GM12878 (cell line): ENCODE results near the gene VSTM2L. TPM values are rescaled to one million over a fixed set of nuclear protein-coding genes. Genes with fewer than 3 reads are reported as not detected.

Experiments
- ATAC-seq: fragments of 200-7000 bp; cut with Tn5 transposase; 3 replicates; pipeline ENCODE4 v1.9.1; 2020; ENCODE audit warnings: mild to moderate bottlenecking, moderate library complexity
- BruUV-seq: library from RNA; stranded (reverse); fragments of 400-500 nt; replicated peaks from 2 replicates; lab custom pipeline; 2021; lab: Mats Ljungman, UMichigan
- CTCF ChIA-PET: fragments of 300-600 bp; sonication (Branson Sonifier 250); formaldehyde crosslinking; extraction: SDS; loops from one replicate; lab custom pipeline; 2021; ENCODE audit warnings: inconsistent platforms; lab: Yijun Ruan, JAX
- POLR2A ChIA-PET: fragments of 350-600 bp; formaldehyde crosslinking; extraction: SDS; loops from one replicate; lab custom pipeline; 2021; ENCODE audit warnings: inconsistent platforms; lab: Charles Lee
- RAD21 ChIA-PET: fragments of 300-600 bp; sonication (Branson Sonifier 250); formaldehyde crosslinking; loops from one replicate; lab custom pipeline; 2023; ENCODE audit warnings: antibody characterized with exemption; ENCODE audit not compliant: unreplicated experiment; lab: Charles Lee
- SMC1A ChIA-PET: fragments of 300-600 bp; sonication (Branson Sonifier 250); formaldehyde crosslinking; loops from one replicate; lab custom pipeline; 2023; ENCODE audit not compliant: unreplicated experiment, uncharacterized antibody; lab: Charles Lee
- DNase-seq: peaks from one replicate; pipeline ENCODE4 v3.0.0-alpha.2; 2011; ENCODE audit warnings: low read depth, low spot score
- FAIRE-seq: peaks from 3 replicates; lab custom pipeline; 2011; peaks lifted over from hg19 to GRCh38; lab: Jason Lieb, UNC
- H2AFZ ChIP-seq: 2 replicates; pipeline ENCODE4 v1.6.0; 2011; ENCODE audit warnings: low read depth, low read length, control low read depth; ENCODE audit not compliant: control insufficient read depth
- H3K27ac ChIP-seq: 2 replicates; pipeline ENCODE4 v1.5.1; 2011; ENCODE audit warnings: control low read depth; ENCODE audit not compliant: control insufficient read depth, insufficient read depth
- H3K27me3 ChIP-seq, 2 experiments: replicated peaks in 1 of 2; 2 replicates each; pipeline versions ENCODE4 v1.6.0 to v1.6.1; 2011; ENCODE audit warnings: low read length in 1 of 2; ENCODE audit not compliant: control insufficient read depth in 2 of 2, insufficient read depth in 2 of 2
- H3K36me3 ChIP-seq, 2 experiments: 2 replicates each; pipeline ENCODE4 v1.5.1; 2011; ENCODE audit warnings: low read length in 1 of 2; ENCODE audit not compliant: control insufficient read depth in 2 of 2, insufficient read depth in 2 of 2
- H3K4me1 ChIP-seq: 2 replicates; pipeline ENCODE4 v1.6.1; 2011; ENCODE audit warnings: mild to moderate bottlenecking, low read length, moderate library complexity, mixed read lengths; ENCODE audit not compliant: control insufficient read depth, insufficient read depth
- H3K4me2 ChIP-seq: 2 replicates; pipeline ENCODE4 v1.6.0; 2011; ENCODE audit warnings: control low read depth; ENCODE audit not compliant: control insufficient read depth, insufficient read depth
- H3K4me3 ChIP-seq: fragments of 200-600 bp; sonication (generic); 2 replicates; pipeline ENCODE4 v1.5.1; 2016
- H3K79me2 ChIP-seq: 2 replicates; pipeline ENCODE4 v1.6.0; 2011; ENCODE audit warnings: low read length; ENCODE audit not compliant: control insufficient read depth, insufficient read depth
- H3K9ac ChIP-seq: 2 replicates; pipeline ENCODE4 v1.8.0; 2011; ENCODE audit warnings: low read length, control low read depth, mixed read lengths; ENCODE audit not compliant: control insufficient read depth, insufficient read depth
- H3K9me3 ChIP-seq: replicated peaks from 3 replicates; pipeline ENCODE4 v1.5.1; 2011; ENCODE audit warnings: mild to moderate bottlenecking, low read length; ENCODE audit not compliant: control insufficient read depth, insufficient read depth
- H4K20me1 ChIP-seq: 2 replicates; pipeline ENCODE4 v1.6.0; 2011; ENCODE audit not compliant: control insufficient read depth, insufficient read depth
- ASH2L ChIP-seq: fragments of 300-600, 200-600 bp; sonication (generic); IDR thresholded peaks from 2 replicates; pipeline ENCODE4 v1.6.1; 2017; ENCODE audit warnings: low read depth, mild to moderate bottlenecking, borderline replicate concordance
- BCLAF1 ChIP-seq: fragments of 450-650 bp; IDR thresholded peaks from 2 replicates; pipeline ENCODE4 v1.6.1; 2017; ENCODE audit warnings: antibody characterized with exemption, mild to moderate bottlenecking, moderate library complexity
- CBX3 ChIP-seq: fragments of 200-600 bp; sonication (generic); IDR thresholded peaks from 2 replicates; pipeline ENCODE4 v1.6.1; 2016; ENCODE audit warnings: low read depth, borderline replicate concordance
- CBX5 ChIP-seq: sonication (generic); IDR thresholded peaks from 2 replicates; pipeline ENCODE4 v1.6.1; 2016; ENCODE audit warnings: low read depth, moderate library complexity, mild to moderate bottlenecking, inconsistent platforms
- CREM ChIP-seq: IDR thresholded peaks from 2 replicates; pipeline ENCODE4 v1.6.1; 2014; ENCODE audit warnings: antibody characterized with exemption, low read depth
- E2F4 ChIP-seq: IDR thresholded peaks from 2 replicates; pipeline ENCODE4 v1.6.1; 2012; ENCODE audit warnings: low read depth, low read length, improper control_type of control experiment
- GABPA ChIP-seq: IDR thresholded peaks from 2 replicates; pipeline ENCODE4 v1.6.1; 2014; ENCODE audit warnings: antibody characterized with exemption, low read depth, mild to moderate bottlenecking, inconsistent platforms
- NFYA ChIP-seq: IDR thresholded peaks from 2 replicates; pipeline ENCODE4 v1.6.1; 2011; ENCODE audit warnings: low read depth, mild to moderate bottlenecking, low read length, improper control_type of control experiment, borderline replicate concordance
- PML ChIP-seq: IDR thresholded peaks from 2 replicates; pipeline ENCODE4 v1.6.1; 2012; ENCODE audit warnings: low read length, inconsistent platforms
- POLR2A ChIP-seq: IDR thresholded peaks from 2 replicates; pipeline ENCODE4 v1.6.1; 2011; ENCODE audit warnings: low read depth, mild to moderate bottlenecking, low read length
- SP1 ChIP-seq: IDR thresholded peaks from one replicate; pipeline ENCODE4 v1.6.1; 2011; ENCODE audit warnings: low read depth, low read length
- STAT1 ChIP-seq: fragments of 450-650 bp; conservative IDR thresholded peaks from 2 replicates; pipeline ENCODE4 v1.6.1; 2014; ENCODE audit warnings: antibody characterized with exemption, mild to moderate bottlenecking
- TCF12 ChIP-seq: IDR thresholded peaks from 2 replicates; pipeline ENCODE4 v1.6.1; 2011; ENCODE audit warnings: low read depth, mild to moderate bottlenecking, low read length
- WGBS: methylation state at CpG from one replicate; pipeline ENCODE4 v1.1.6; 2016; ENCODE audit warnings: low lambda C conversion rate; ENCODE audit not compliant: insufficient replicate concordance, insufficient coverage; ENCODE audit errors: missing lambda C conversion rate; 5-methylcytosine and 5-hydroxymethylcytosine counted together
- in situ Hi-C: fragments of 300-500 bp; cut with MboI; formaldehyde crosslinking; loops from 9 replicates; pipeline ENCODE4 v1.14.3; 2018; ENCODE audit warnings: mixed read lengths
- intact Hi-C: fragments of 100-400 bp; cut with micrococcal nuclease; formaldehyde crosslinking; loops from one replicate; pipeline ENCODE4 v1.14.2; 2022; ENCODE audit not compliant: unreplicated experiment
- polyA plus RNA-seq, 11 experiments: library from polyadenylated mRNA; depleted of rRNA in 4 of 11; unstranded in 6 of 11; stranded (reverse) in 5 of 11; fragments of >200 nt; fragmentation: Nextera tagmentation in 4 of 11; fragmentation: Illumina TruSeq in 1 of 11; extraction: Ambion mirVana in 4 of 11; extraction: Trizol in 1 of 11; gene quantifications; 1 replicate in 1 of 11; 2 replicates in 10 of 11; pipeline versions ENCODE4 v1.2.1 to v1.2.3, GENCODE V29; 2011 to 2016; ENCODE audit warnings: inconsistent platforms in 2 of 11, missing spikeins in 2 of 11, low read depth in 1 of 11
- total RNA-seq, 4 experiments: library from RNA; depleted of rRNA in 3 of 4; stranded (reverse); fragments of >200 nt in 3 of 4; fragmentation: Illumina TruSeq in 1 of 4; extraction: Trizol in 1 of 4; gene quantifications; 2 replicates each; pipeline versions ENCODE4 v1.2.1 to v1.2.3, GENCODE V29; 2013 to 2021
- TF ChIP-seq, protein P1 (sequence below): fragments of 450-650 bp; IDR thresholded peaks from 2 replicates; pipeline ENCODE4 v1.6.1; 2017; ENCODE audit warnings: mild to moderate bottlenecking, low read depth, inconsistent platforms; ENCODE audit not compliant: poor library complexity, severe bottlenecking
- TF ChIP-seq, protein P2 (sequence below): IDR thresholded peaks from 2 replicates; pipeline ENCODE4 v1.6.1; 2012; ENCODE audit warnings: low read length, inconsistent platforms
- TF ChIP-seq, protein P3 (sequence below): IDR thresholded peaks from 2 replicates; pipeline ENCODE4 v1.6.1; 2011; ENCODE audit warnings: borderline replicate concordance, low read depth, mild to moderate bottlenecking, moderate library complexity, mixed read lengths, low read length; ENCODE audit not compliant: insufficient read depth; ENCODE audit errors: extremely low read length

The VSTM2L gene
- total and polyA plus RNA-seq, 10 of the 15 experiments (the other 5 are each of a cell fraction or from before 2014, with no cell fraction given) = 0.05 to 1.5 (median 0.63) TPM; not detected in 2

DNA sequence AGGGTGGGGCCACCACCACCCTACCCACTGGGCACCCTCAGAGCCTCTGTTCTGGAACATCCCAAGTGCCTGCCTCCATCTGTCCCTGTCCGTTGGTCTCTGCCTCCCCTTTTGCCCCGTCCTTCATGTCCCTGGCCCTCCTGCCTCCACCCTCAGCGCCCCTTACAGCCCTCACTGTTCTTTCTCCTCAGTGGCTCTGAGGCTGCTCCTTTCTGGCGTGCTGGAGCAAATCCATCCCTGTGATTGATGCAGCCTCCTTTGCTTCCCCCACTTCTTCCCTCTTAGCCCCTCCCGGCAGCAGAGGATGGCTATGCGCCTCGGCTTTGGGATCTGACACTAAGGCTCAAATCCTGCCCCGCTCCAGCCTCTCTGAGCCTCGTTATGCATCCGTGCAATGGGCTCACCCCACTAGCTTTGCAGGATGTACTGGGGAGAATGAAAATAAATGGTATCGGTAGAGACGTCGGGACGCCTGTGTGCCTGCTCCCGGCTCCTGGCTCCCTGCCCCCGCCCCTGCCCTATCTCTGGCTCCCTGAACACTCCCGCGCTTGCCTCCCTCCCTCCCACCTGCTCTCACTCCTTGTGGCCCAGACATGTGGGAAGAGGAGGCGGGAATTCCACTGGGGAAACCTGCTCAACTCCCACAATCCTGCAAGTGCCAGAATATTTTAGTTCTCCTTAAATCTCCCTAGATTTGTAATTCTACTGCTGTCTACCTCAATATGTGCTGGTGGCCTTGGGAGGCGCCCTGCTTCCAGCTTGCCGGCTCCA is 13.1 kb downstream of the VSTM2L start:
- SMC1A ChIA-PET = no interaction called here
- RAD21 ChIA-PET = no interaction called here
- POLR2A ChIA-PET = no interaction called here
- no peak overlapping the region for H3K9ac ChIP-seq
- H3K4me1 ChIP-seq = peaks cover 13% of the 10 kb centered on the region
- no peak for FAIRE-seq
- no TSS peak for BruUV-seq
- intact Hi-C loops = no loop called here
- no peaks in the 10 kb centered on the region for H3K9me3 ChIP-seq
- CTCF ChIA-PET = no interaction called here
- H3K4me2 ChIP-seq = no peak overlapping the region
- no peaks in the 10 kb centered on the region for H3K79me2 ChIP-seq
- in situ Hi-C loops = no loop called here
- no peaks in the 10 kb centered on the region for H3K27me3 ChIP-seq
- no peak overlapping the region for H3K4me3 ChIP-seq
- no peak overlapping the region for H3K27ac ChIP-seq
- no peaks in the 10 kb centered on the region for H4K20me1 ChIP-seq
- no peaks in the 10 kb centered on the region for H3K36me3 ChIP-seq
- no peak for ATAC-seq
- H2AFZ ChIP-seq = no peak overlapping the region
- no peak for DNase-seq
- 73% methylated on average over 19 of the region's 21 CpGs for WGBS
- TF ChIP-seq ASH2L = no peak
- no peak for TF ChIP-seq POLR2A
- no peak for TF ChIP-seq TCF12
- TF ChIP-seq PML = no peak
- no peak for TF ChIP-seq CBX3
- no peak for TF ChIP-seq CBX5
- TF ChIP-seq E2F4 = no peak
- TF ChIP-seq, protein P1, sequence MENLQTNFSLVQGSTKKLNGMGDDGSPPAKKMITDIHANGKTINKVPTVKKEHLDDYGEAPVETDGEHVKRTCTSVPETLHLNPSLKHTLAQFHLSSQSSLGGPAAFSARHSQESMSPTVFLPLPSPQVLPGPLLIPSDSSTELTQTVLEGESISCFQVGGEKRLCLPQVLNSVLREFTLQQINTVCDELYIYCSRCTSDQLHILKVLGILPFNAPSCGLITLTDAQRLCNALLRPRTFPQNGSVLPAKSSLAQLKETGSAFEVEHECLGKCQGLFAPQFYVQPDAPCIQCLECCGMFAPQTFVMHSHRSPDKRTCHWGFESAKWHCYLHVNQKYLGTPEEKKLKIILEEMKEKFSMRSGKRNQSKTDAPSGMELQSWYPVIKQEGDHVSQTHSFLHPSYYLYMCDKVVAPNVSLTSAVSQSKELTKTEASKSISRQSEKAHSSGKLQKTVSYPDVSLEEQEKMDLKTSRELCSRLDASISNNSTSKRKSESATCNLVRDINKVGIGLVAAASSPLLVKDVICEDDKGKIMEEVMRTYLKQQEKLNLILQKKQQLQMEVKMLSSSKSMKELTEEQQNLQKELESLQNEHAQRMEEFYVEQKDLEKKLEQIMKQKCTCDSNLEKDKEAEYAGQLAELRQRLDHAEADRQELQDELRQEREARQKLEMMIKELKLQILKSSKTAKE = no peak
- TF ChIP-seq, protein P2, sequence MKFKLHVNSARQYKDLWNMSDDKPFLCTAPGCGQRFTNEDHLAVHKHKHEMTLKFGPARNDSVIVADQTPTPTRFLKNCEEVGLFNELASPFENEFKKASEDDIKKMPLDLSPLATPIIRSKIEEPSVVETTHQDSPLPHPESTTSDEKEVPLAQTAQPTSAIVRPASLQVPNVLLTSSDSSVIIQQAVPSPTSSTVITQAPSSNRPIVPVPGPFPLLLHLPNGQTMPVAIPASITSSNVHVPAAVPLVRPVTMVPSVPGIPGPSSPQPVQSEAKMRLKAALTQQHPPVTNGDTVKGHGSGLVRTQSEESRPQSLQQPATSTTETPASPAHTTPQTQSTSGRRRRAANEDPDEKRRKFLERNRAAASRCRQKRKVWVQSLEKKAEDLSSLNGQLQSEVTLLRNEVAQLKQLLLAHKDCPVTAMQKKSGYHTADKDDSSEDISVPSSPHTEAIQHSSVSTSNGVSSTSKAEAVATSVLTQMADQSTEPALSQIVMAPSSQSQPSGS = no peak
- TF ChIP-seq SP1 = no peak
- no peak for TF ChIP-seq BCLAF1
- TF ChIP-seq NFYA = no peak
- no peak for TF ChIP-seq CREM
- TF ChIP-seq, protein P3, sequence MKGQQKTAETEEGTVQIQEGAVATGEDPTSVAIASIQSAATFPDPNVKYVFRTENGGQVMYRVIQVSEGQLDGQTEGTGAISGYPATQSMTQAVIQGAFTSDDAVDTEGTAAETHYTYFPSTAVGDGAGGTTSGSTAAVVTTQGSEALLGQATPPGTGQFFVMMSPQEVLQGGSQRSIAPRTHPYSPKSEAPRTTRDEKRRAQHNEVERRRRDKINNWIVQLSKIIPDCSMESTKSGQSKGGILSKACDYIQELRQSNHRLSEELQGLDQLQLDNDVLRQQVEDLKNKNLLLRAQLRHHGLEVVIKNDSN = no peak
- no peak for TF ChIP-seq GABPA
- no peak for TF ChIP-seq STAT1
